Activated naive CD4-positive, alpha-beta T cell (primary cell): ENCODE results near the gene UBXN11.

Source experiments
- DNase-seq, 4 experiments: peaks; one replicate each; lab custom pipeline; 2025; lab: John Stamatoyannopoulos, UW

The UBXN11 gene

GRCh38 chr1:26285366-26286063 is 20.9 kb downstream of the UBXN11 start:
- no peak for DNase-seq

GRCh38 chr1:26284597-26285347 is 21.7 kb downstream of the UBXN11 start:
- DNase-seq = peak; percentile 76 to 87 (median 82)

- DNase-seq = no peak
These were observed 22.4 kb downstream of the UBXN11 start for GRCh38 chr1:26283871-26284596.

GRCh38 chr1:26283279-26283853 is 23.1 kb downstream of the UBXN11 start:
- DNase-seq = no peak

- DNase-seq = no peak
These were observed 24.0 kb downstream of the UBXN11 start for GRCh38 chr1:26282401-26282918.

- no peak for DNase-seq
These were observed 24.5 kb downstream of the UBXN11 start for GRCh38 chr1:26281971-26282370.

- no peak for DNase-seq
These were observed 25.1 kb downstream of the UBXN11 start for GRCh38 chr1:26281091-26281958.

GRCh38 chr1:26280333-26281042 is 25.9 kb downstream of the UBXN11 start:
- no peak for DNase-seq

- DNase-seq = peak; percentile 40 to 78 (median 57)
These were observed 26.7 kb downstream of the UBXN11 start, which contains the start of gene SH3BGRL3 for GRCh38 chr1:26279456-26280332. SH3BGRL3 (plus strand) TSS chr1:26280086; CDS start chr1:26280156, 70 bp downstream.

- no peak for DNase-seq
These were observed 27.5 kb downstream of the UBXN11 start for GRCh38 chr1:26278724-26279455.

GRCh38 chr1:26278303-26278702 is 28.1 kb downstream of the UBXN11 start:
- DNase-seq = no peak

GRCh38 chr1:26277719-26278118 is 28.7 kb downstream of the UBXN11 start:
- no peak for DNase-seq

GRCh38 chr1:26277261-26277661 is 29.2 kb downstream of the UBXN11 start:
- DNase-seq = no peak

- no peak for DNase-seq
These were observed 30.0 kb downstream of the UBXN11 start for GRCh38 chr1:26276432-26276838.

GRCh38 chr1:26275580-26276431 is 30.6 kb downstream of the UBXN11 start:
- DNase-seq = peak in 3 of 4 experiments; percentile 42 to 68 (median 61)

GRCh38 chr1:26274801-26275425 is 31.5 kb downstream of the UBXN11 start:
- DNase-seq = no peak

- no peak for DNase-seq
These were observed 37.3 kb downstream of the UBXN11 start for GRCh38 chr1:26269198-26269550.
